Right lobe of liver (tissue), 4 donors: ENCODE measurements around the gene RNU5B-1.

Experiments used
- CTCF ChIP-seq, 4 donors: fragments of 200-600 bp in 3 of 4; fragments of 450-650 bp in 1 of 4; IDR thresholded peaks; one replicate each; pipeline versions ENCODE4 v1.5.1 to v1.8.0; 2016 to 2022; ENCODE audit warnings: antibody characterized with exemption in 4 of 4, mild to moderate bottlenecking in 2 of 4
- POLR2A ChIP-seq: fragments of 450-650 bp; IDR thresholded peaks from one replicate; pipeline ENCODE4 v1.6.1; 2017; ENCODE audit warnings: antibody characterized with exemption, mild to moderate bottlenecking
- donor health status: DM: no; HTN: no; CAD: no.
- donor health status: DM: no; HTN: no; CAD: no.
- donor health status: DM: no; HTN: yes; CAD: no.

DNA sequence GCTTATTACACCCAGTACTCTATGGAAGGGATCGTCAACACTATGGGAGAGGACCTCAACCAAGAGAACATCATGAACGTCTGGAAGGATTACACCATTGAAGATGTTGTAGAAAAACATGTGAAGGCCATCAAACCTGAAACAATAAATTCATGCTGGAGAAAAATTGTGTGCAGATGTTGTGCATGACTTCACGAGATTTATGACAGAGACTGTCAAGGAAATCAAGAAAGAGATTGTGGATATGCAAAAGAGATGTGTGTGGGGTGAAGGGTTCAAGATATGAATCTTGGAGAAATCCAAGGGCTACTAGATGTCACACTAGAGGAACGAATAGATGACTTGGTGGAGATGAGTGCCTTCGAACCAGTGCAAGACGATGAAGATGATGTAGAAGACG is 14.2 kb upstream of the RNU5B-1 start:
- TF ChIP-seq CTCF (IDR thresholded peaks at IDR 0.05) (no peak), POLR2A (no peak)
